ENCODE results near the gene PHC1. TPM values are rescaled to one million over a fixed set of nuclear protein-coding genes. Genes with fewer than 3 reads are reported as not detected.

Gene PHC1
- total RNA-seq, 1 experiment from 2014 or later, result 568 TPM

- H3K4me3 Mint-ChIP-seq, result no peak overlapping the region
- H2BK12ac ChIP-seq (ENCODE audit: insufficient read length, low read depth, low read length), result no peak overlapping the region
- no peak overlapping the region for H3K27ac Mint-ChIP-seq
- no peak overlapping the region for H2BK120ac ChIP-seq (ENCODE audit: low read depth, low read length, poor library complexity, severe bottlenecking)
- H3K79me1 ChIP-seq (ENCODE audit: insufficient read depth, low read depth, low read length, poor library complexity, severe bottlenecking), result peaks cover 4% of the 10 kb centered on the region
- TF ChIP-seq, protein P1, sequence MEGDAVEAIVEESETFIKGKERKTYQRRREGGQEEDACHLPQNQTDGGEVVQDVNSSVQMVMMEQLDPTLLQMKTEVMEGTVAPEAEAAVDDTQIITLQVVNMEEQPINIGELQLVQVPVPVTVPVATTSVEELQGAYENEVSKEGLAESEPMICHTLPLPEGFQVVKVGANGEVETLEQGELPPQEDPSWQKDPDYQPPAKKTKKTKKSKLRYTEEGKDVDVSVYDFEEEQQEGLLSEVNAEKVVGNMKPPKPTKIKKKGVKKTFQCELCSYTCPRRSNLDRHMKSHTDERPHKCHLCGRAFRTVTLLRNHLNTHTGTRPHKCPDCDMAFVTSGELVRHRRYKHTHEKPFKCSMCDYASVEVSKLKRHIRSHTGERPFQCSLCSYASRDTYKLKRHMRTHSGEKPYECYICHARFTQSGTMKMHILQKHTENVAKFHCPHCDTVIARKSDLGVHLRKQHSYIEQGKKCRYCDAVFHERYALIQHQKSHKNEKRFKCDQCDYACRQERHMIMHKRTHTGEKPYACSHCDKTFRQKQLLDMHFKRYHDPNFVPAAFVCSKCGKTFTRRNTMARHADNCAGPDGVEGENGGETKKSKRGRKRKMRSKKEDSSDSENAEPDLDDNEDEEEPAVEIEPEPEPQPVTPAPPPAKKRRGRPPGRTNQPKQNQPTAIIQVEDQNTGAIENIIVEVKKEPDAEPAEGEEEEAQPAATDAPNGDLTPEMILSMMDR (conservative IDR thresholded peaks at IDR 0.05), result no peak
- H3K9ac ChIP-seq (ENCODE audit: extremely low read depth, insufficient read length, low read length), result peak overlapping the region; percentile 96
- no peak overlapping the region for H2AK5ac ChIP-seq (ENCODE audit: insufficient read length, low read length)
- H3K4me2 ChIP-seq (ENCODE audit: insufficient read depth, insufficient read length, low read length), result peak overlapping the region; percentile 91
- no peak overlapping the region for H2BK15ac ChIP-seq (ENCODE audit: low read depth, low read length)
- H3K23me2 ChIP-seq (ENCODE audit: insufficient read length, low read depth, low read length, poor library complexity, severe bottlenecking), result peaks cover 5% of the 10 kb centered on the region
- H3K27me3 Mint-ChIP-seq (ENCODE audit: low read depth), result no peaks in the 10 kb centered on the region
- H3K4me1 Mint-ChIP-seq, result peaks cover 36 to 41% of the 10 kb centered on the region in 2 experiments
- peaks cover 22 to 28% (median 26%) of the 10 kb centered on the region in 3 experiments; a peak in 6 of 7 replicates for H3K36me3 Mint-ChIP-seq (ENCODE audit: insufficient read depth in 1 of 3, low read depth in 3 of 3)
- peaks cover 2% of the 10 kb centered on the region; the same call in 1 of the 2 replicates for H3K4me1 ChIP-seq (ENCODE audit: insufficient read depth, low read length)
- H3K9me3 Mint-ChIP-seq, result peaks cover 0 to 3% of the 10 kb centered on the region in 2 experiments; a peak in 1 of 5 replicates
- no peak overlapping the region for H2BK20ac ChIP-seq (ENCODE audit: low read depth, low read length, poor library complexity, severe bottlenecking)
- no peak overlapping the region for H3K56ac ChIP-seq (ENCODE audit: insufficient read length, low read depth, low read length)
- DNase-seq, result no peak
- H2BK5ac ChIP-seq (ENCODE audit: insufficient read length, low read length), result no peak overlapping the region
- H3K18ac ChIP-seq (ENCODE audit: insufficient read length, low read depth, low read length), result no peak overlapping the region
- no peaks in the 10 kb centered on the region for H3K27me3 ChIP-seq (ENCODE audit: insufficient read depth, low read length)
- H4K91ac ChIP-seq (ENCODE audit: insufficient read length, low read depth, low read length), result no peak overlapping the region
- H3K9me3 ChIP-seq (ENCODE audit: control insufficient read depth, low read depth, low read length), result no peaks in the 10 kb centered on the region
- peak overlapping the region; percentile 51 for H3K27ac ChIP-seq (ENCODE audit: insufficient read length, low read depth, low read length)
- no peak overlapping the region for H3K14ac ChIP-seq (ENCODE audit: insufficient read depth, low read length)
- H4K20me1 ChIP-seq (ENCODE audit: control insufficient read depth, insufficient read depth, insufficient read length), result no peaks in the 10 kb centered on the region
- peaks cover 51% of the 10 kb centered on the region for H3K79me2 ChIP-seq (ENCODE audit: insufficient read depth, low read length)
- no peak overlapping the region for H3T11ph ChIP-seq (ENCODE audit: low read length)
- no peak overlapping the region for H3K4ac ChIP-seq (ENCODE audit: low read depth, low read length)
- no peak overlapping the region for H4K8ac ChIP-seq (replicated peaks; ENCODE audit: insufficient read length, low read depth, low read length)
- H2AFZ ChIP-seq (ENCODE audit: low read length), result no peak overlapping the region
- no peak overlapping the region for H3K23ac ChIP-seq (ENCODE audit: insufficient read length, low read depth, low read length)
- H4K5ac ChIP-seq (ENCODE audit: insufficient read length, low read depth, low read length), result no peak overlapping the region
Observed at GRCh38 chr12:8916154-8916553, 1.8 kb downstream of the PHC1 start.

Measured in H9 (cell line).